NCI-H69 (cell line): ENCODE measurements around the gene C11orf42.

Source experiments
- DNase-seq: peaks from one replicate; lab custom pipeline; 2025; lab: John Stamatoyannopoulos, UW

Gene C11orf42

DNA sequence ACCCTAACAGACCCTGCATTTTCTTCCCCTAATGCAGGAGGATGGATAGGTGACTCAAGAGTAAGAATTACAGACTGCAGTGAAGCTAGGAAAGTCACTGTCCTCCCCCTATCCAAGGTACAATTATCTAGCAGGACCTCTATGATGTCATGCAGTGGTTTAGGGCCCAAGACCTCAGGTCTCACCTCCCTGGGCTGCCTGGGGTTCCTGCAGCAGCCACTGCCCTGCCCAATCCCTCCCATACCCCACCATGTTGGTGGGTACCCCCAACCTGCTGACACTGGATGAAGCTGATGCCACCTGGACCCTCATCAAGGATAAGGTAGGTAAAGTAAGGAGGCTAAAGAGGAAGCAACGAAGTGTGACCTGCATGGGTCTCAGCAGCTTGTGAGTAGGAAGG, at the start of gene C11orf42:
C11orf42 (plus strand) TSS at position 192 of the 400 bp plus-strand sequence; CDS start at position 251, 59 bp downstream.
- DNase-seq: no peak

GRCh38 chr11:6156628-6157359, 48.6 kb upstream of the C11orf42 start:
- DNase-seq: no peak

GRCh38 chr11:6170226-6170625, 35.1 kb upstream of the C11orf42 start, which contains the start of gene OR52B2:
OR52B2 (minus strand) TSS chr11:6170326; CDS start chr11:6170326, 0 bp downstream.
- no peak for DNase-seq

DNA sequence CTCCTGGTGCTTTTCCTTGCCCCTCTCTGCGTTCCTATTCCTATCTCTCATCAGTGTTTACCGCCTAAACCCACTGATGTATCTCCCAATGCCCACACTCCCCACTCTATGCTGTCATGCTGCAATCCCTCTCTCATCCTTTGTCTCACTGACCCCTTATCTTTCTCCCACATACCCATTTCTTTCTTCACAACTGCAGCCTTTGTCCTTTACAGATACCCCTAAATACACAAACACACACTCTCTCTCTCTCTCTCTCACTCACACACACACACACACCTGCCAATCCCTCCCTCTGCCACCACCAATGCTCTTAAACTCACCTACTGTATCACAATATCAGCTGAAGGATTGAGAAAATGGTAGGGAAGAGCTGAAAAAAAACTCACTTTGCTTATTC, 29.9 kb upstream of the C11orf42 start:
- no peak for DNase-seq

GRCh38 chr11:6191742-6192141, 13.6 kb upstream of the C11orf42 start:
- DNase-seq: no peak

- no peak for DNase-seq
Observed at GRCh38 chr11:6194065-6194581, 11.2 kb upstream of the C11orf42 start.

DNA sequence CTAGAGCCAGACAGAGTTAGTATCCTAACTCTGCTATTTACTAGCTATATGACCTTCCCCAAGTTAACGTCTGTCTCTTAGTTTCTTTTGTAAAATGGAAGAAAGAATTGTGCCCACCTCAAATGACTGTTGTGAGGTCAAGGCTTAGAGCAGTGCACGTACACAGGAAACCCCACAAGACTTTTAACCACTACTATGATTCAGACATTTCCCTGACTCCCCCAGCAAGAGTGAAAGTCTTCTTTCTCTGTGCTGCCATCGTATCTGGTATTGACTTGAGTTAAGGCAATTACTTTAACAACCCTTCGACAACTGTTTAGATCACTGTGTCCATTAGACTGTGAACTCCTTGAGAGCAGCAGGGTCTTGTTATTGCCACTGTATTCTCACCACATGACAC, 9.0 kb upstream of the C11orf42 start:
- no peak for DNase-seq

- peak; percentile 10 for DNase-seq
Observed at GRCh38 chr11:6197466-6198200, 7.7 kb upstream of the C11orf42 start.

GRCh38 chr11:6199174-6199810, 6.1 kb upstream of the C11orf42 start, which contains the start of gene OR52W1:
OR52W1 (plus strand) TSS chr11:6199224; CDS start chr11:6199224, 0 bp downstream.
- DNase-seq: no peak

GRCh38 chr11:6200975-6201374, 4.4 kb upstream of the C11orf42 start:
- DNase-seq: no peak

GRCh38 chr11:6201481-6201880, 3.9 kb upstream of the C11orf42 start:
- DNase-seq: no peak

- DNase-seq: no peak
Observed at GRCh38 chr11:6202041-6202440, 3.3 kb upstream of the C11orf42 start.

GRCh38 chr11:6203327-6203726, 2.0 kb upstream of the C11orf42 start:
- no peak for DNase-seq

- no peak for DNase-seq
Observed at GRCh38 chr11:6204706-6205105, 651 bp upstream of the C11orf42 start.

DNA sequence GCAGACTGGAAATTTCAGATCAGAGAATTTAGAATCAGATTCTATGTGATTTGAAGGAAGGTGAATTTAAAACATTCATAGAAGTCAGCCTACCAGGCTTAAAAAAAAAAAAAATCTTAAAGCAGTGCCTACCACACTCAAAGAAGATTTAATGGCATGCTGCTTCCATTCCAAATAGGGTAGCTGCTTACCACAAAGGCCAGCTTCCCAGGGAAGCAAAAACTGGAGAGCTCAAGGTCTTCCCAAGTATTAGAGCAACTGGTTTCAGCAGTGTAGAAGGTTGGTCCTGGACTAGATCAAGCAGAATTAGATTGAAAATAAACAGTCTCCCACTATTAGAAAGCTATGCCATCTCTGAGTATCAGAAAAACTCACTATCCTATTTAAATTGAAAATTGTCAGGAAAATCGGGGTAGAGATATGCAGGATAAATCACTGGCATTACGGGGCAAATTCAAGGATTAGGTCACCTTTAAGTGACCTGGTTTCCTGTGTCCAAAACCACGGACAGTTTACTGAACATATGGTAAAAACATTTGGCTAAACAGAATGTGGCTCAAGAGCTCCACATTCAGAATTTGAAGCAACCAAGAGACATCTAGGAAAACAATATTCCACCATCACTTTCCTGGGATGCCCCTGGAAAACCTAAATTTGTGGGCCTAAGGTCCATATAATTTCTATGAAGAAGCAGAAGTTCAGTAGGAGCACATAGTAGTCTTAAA, 1.3 kb downstream of the C11orf42 start:
- DNase-seq: no peak

DNA sequence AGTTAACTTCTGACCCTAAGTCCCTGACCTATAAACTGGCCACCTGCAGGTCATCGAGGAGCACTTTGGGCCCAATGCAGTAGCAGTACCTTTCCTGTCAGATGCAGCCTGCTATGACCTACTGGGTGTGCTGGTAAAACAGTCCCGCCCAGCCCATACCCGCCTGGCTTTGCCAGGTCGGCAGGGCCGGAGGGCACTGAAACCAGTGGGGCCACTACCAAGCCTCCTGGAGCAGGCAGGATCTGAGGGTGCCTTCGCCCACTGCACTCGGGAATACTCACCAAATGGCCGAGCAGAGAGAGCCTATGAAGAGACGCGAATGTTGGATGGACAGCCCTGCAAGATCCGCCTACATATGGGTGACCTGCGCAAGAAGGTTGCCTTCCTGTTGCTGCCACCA, 4.4 kb downstream of the C11orf42 start:
- DNase-seq: no peak

DNA sequence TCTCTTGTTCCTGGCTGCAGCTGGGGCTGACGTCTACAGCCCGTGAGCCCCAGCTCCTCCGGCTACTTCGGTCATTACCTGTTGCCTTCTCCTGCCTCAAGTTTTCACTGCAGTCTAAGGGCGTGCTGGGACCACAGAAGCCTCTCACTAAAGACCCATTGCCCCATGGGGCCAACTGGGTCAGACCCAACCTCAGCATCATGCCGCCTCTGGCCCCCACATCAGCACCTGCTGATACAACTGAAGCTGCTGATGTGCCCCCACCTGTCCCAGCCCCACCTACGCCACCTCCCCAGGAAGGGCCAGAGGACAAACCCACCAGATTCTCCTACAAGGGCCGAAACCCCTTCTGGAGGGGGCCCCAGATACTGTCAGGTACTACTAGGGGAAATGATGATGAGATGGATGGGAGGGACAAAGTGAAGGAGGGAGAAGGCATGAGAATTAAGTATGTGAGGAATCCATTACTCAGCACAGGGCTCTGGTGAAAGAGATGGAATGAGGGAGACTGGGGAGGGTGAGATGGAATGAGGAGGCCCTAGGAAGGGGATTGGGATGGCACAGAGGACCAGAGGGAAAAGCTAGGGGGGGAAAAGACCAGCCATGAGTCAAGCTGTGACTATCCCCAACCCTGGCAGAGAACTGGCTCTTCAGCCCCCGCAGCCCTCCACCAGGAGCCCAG, 5.1 kb downstream of the C11orf42 start:
- no peak for DNase-seq

- no peak for DNase-seq
Observed at GRCh38 chr11:6214530-6214929, 9.2 kb downstream of the C11orf42 start.

DNA sequence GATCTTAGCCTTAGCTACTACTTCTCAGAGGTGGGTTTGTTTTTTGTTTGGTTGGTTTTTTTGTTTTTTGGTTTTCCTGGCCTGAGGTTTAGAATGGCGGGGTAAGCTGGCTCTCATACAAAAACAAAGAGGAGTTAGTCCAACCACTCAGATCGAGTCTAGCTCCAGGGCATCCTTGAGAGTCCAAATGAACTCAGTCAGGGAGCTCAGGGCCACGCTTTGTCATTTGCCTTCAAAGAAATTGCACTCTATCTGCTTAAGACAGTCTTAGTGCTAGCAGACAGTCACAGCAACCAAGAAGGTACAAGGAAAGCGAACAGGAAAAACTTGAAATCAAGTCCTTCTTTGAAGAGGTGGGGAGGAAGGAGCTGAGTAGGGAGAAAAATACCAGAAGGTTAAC, 11.1 kb downstream of the C11orf42 start:
- DNase-seq: no peak

- DNase-seq: no peak
Observed at GRCh38 chr11:6217722-6218121, 12.4 kb downstream of the C11orf42 start.

GRCh38 chr11:6219359-6219758, 14.0 kb downstream of the C11orf42 start:
- peak; percentile 5 for DNase-seq
